Mucosa of descending colon (tissue), 3 donors: ENCODE measurements around the gene UNC5B. TPM values are rescaled to one million over a fixed set of nuclear protein-coding genes. Genes with fewer than 3 reads are reported as not detected.

Experiments used
- ATAC-seq: fragments of 200-7000 bp; cut with Tn5 transposase; one replicate; pipeline ENCODE4 v1.9.1; 2020; ENCODE audit warnings: mild to moderate bottlenecking, moderate library complexity
- DNase-seq, 3 donors: peaks; one replicate each; pipeline ENCODE4 v3.0.0-alpha.2; 2020
- H3K36me3 ChIP-seq: fragments of 200-600 bp; one replicate; pipeline ENCODE4 v1.8.0; 2021; ENCODE audit warnings: low read depth, mild to moderate bottlenecking
- H3K4me1 ChIP-seq: fragments of 200-600 bp; one replicate; pipeline ENCODE4 v1.8.0; 2021; ENCODE audit warnings: low read depth, mild to moderate bottlenecking
- H3K4me3 ChIP-seq: fragments of 200-600 bp; one replicate; pipeline ENCODE4 v1.8.0; 2021; ENCODE audit warnings: mild to moderate bottlenecking
- H3K9me3 ChIP-seq: fragments of 200-600 bp; one replicate; pipeline ENCODE4 v1.8.0; 2021; ENCODE audit warnings: mild to moderate bottlenecking
- intact Hi-C, 2 donors: fragments of 100-400 bp; cut with DNase I in 1 of 2; cut with micrococcal nuclease in 1 of 2; formaldehyde crosslinking; loops; one replicate each; pipeline versions ENCODE4 v1.11.0 to v1.11.1; 2022; cut with DNase I, micrococcal nuclease
- total RNA-seq, 3 donors: library from RNA; stranded (reverse); fragmentation: NEBNext Ultra II Directional in 2 of 3; extraction: Animal tissue kit (Norgen Biotek cat#: 25700) in 2 of 3; gene quantifications; one replicate each; pipeline versions ENCODE4 v1.2.1 to v1.2.4, GENCODE V29; 2021 to 2023
- TF ChIP-seq, protein P1 (sequence below): fragments of 200-600 bp; IDR thresholded peaks from one replicate; pipeline ENCODE4 v1.8.0; 2022; ENCODE audit warnings: antibody characterized with exemption, mild to moderate bottlenecking
- donor health status: DM: no; HTN: no; CAD: no; lungs with moderate emphysema.
- donor health status: DM: no; HTN: no; CAD: no.
- donor health status: DM: no; HTN: yes; CAD: no.

The UNC5B gene
- total RNA-seq, 3 donors from 2014 or later, result 11.0 to 17.4 (median 11.4) TPM

DNA sequence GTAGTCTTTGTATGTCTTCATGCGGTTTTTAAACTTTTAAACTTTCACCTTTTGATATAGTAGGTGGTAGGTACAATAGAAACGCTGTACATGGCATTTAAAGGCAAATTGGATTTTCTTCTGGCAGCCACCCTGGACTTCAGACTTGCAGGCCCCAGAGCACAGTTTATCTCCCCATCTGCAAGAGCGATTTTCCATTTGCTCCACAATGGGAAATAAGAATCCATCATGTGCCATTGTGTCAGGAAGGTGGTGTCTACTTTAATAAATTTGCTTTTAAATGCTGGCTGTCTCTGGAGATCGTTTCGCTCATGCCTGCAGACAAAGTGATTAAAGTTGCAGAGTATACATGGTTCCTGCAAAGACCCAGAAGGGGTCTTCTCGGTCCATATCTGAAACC lies 38.9 kb downstream of the UNC5B start:
- H3K4me1 ChIP-seq, result peaks cover 57% of the 10 kb centered on the region
- TF ChIP-seq, protein P1, sequence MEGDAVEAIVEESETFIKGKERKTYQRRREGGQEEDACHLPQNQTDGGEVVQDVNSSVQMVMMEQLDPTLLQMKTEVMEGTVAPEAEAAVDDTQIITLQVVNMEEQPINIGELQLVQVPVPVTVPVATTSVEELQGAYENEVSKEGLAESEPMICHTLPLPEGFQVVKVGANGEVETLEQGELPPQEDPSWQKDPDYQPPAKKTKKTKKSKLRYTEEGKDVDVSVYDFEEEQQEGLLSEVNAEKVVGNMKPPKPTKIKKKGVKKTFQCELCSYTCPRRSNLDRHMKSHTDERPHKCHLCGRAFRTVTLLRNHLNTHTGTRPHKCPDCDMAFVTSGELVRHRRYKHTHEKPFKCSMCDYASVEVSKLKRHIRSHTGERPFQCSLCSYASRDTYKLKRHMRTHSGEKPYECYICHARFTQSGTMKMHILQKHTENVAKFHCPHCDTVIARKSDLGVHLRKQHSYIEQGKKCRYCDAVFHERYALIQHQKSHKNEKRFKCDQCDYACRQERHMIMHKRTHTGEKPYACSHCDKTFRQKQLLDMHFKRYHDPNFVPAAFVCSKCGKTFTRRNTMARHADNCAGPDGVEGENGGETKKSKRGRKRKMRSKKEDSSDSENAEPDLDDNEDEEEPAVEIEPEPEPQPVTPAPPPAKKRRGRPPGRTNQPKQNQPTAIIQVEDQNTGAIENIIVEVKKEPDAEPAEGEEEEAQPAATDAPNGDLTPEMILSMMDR, result no peak
- H3K36me3 ChIP-seq, result no peaks in the 10 kb centered on the region
- H3K9me3 ChIP-seq, result no peaks in the 10 kb centered on the region
- no peak overlapping the region for H3K4me3 ChIP-seq
- intact Hi-C loops, result no loop called here
- no peak for DNase-seq
- ATAC-seq, result no peak

DNA sequence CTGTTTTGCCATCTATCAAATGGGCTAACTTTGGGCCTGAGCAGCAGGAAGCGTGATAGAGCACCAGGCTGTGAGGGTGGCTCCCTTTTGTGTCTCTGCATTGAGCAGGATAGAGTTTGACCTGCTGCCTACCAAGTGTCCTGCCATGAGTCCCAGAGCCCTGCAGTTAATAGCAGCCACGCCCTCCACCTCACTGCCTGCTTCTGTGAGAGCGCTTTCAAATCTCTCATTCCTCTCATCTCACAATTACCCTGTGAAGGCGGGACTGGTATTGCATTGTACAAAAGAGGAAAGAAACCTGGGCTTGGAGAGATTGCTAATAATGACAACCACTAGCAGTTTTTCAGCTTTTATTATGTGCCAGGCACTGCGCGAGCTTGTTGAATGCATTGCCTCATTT lies 39.9 kb downstream of the UNC5B start:
- no peak overlapping the region for H3K4me3 ChIP-seq
- H3K4me1 ChIP-seq, result peaks cover 57% of the 10 kb centered on the region
- no peaks in the 10 kb centered on the region for H3K36me3 ChIP-seq
- DNase-seq (peak; percentile 81 to 90 (median 82)), ATAC-seq (peak; percentile 74)
- TF ChIP-seq, protein P1, result no peak
- H3K9me3 ChIP-seq, result no peaks in the 10 kb centered on the region
- intact Hi-C loops, result no loop called here

DNA sequence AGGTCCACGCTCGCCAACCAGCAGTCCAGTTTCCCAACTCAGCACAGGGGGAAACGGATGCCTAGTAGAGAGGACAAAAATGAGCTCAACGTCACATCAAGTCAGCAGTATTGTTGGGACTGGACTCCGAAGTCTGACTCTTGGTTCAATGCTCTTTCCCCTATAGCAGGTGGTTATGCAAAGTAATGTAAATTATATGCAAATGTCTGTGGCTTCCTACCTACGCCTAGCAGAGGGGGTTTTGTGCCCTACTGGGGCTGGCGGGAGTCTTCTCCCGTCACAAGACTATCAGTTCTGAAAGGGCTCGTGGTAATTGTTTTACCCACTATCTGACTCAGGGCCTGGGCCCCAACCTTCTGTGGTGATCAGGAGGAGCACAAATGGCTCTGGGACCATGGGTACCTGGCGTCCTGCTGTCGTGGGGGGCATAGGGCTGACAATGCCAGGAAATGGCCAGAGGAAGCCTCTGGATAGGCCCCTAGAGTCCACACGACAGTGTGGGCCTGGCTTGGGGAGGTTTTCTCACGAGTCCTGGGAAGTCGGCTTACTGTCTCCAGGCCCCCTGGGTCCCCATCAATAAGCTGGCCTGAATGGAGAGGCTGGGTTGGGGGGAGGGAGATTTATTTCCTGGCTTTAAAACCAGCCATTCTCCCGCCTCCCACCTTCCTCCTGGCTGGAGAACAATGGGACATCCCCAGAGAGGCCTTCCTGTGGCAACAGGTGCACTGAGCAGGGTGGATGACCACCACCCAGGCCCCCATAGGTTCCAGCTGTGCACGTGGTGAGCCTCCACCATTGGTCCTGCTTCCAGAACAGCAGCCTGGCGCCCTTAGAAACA lies 41.8 kb downstream of the UNC5B start:
- H3K9me3 ChIP-seq, result no peaks in the 10 kb centered on the region
- intact Hi-C loops, result no loop called here
- peaks cover 60% of the 10 kb centered on the region for H3K4me1 ChIP-seq

DNA sequence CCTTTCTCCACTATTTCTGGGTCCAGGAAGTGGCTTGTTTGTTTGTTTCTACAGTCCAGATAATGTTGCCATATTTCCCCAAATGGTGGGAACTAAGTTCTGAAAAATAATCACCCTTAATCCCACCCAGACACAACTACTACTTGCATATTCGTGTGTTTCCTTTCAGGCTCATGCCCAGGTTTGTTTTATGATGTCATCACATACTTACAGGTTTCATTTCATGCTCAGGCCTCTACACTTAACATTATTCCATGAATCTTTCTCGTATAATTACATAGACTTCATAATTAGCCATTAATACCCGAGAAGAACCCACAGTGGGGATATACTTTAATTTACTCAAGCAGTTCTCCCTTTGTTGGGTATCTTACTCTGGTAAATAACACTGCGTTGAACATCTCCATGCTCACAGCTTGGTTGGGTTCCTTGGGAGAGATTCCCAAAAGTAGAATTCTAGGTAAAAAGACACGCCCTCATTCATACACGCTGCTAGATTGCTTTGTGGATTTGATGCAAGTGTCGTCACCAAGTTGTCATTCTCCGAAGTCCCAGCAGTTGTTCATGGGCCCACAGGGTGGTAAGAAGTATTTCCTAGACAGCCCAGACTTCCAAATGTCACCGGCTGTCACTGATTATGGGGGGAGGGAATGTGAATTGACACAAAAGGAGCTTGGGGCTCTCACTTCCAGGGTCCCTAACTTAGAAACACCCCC lies 42.6 kb downstream of the UNC5B start:
- TF ChIP-seq, protein P1, result no peak
- Histone ChIP-seq H3K4me3 (no peak overlapping the region), H3K36me3 (no peaks in the 10 kb centered on the region), H3K9me3 (no peaks in the 10 kb centered on the region), H3K4me1 (peaks cover 67% of the 10 kb centered on the region)
- ATAC-seq, result no peak
- intact Hi-C loops, result no loop called here
- DNase-seq, result no peak

More for the DNA sequence above, 41.8 kb downstream of the UNC5B start:
- Histone ChIP-seq H3K4me3 (no peak overlapping the region), H3K36me3 (no peaks in the 10 kb centered on the region)
- DNase-seq, result no peak
- no peak for ATAC-seq
- TF ChIP-seq, protein P1, result no peak

- intact Hi-C loops, result no loop called here
- no peaks in the 10 kb centered on the region for H3K36me3 ChIP-seq
- peaks cover 72% of the 10 kb centered on the region for H3K4me1 ChIP-seq
- DNase-seq, result no peak
- TF ChIP-seq, protein P1, result no peak
- ATAC-seq, result no peak
- no peaks in the 10 kb centered on the region for H3K9me3 ChIP-seq
- no peak overlapping the region for H3K4me3 ChIP-seq
Measured at GRCh38 chr10:71255550-71255807, 43.1 kb downstream of the UNC5B start.
